Measurements from ENCODE around the gene GFOD2. TPM values are rescaled to one million over a fixed set of nuclear protein-coding genes. Genes with fewer than 3 reads are reported as not detected.

The GFOD2 gene
- total and polyA plus RNA-seq, 2 of the 13 experiments (the other 11 are each of a cell fraction or from before 2014, with no cell fraction given): 11.1 to 17.2 TPM

GRCh38 chr16:67655363-67655762, 63.8 kb downstream of the GFOD2 start:
- TF ChIP-seq KLF6 (CRISPR knock-in tag; IDR thresholded peaks at IDR 0.05): no peak
- no peak for TF ChIP-seq IRF2 (CRISPR knock-in tag; IDR thresholded peaks at IDR 0.05)
- no peak for TF ChIP-seq SRSF9 (IDR thresholded peaks at IDR 0.05; ENCODE audit: borderline replicate concordance, insufficient read depth, low read depth, low read length, poor library complexity, severe bottlenecking)
- TF ChIP-seq SMARCC2 (IDR thresholded peaks at IDR 0.05): no peak
- TF ChIP-seq SALL1 (CRISPR knock-in tag; IDR thresholded peaks at IDR 0.05): no peak
- TF ChIP-seq ZNF691 (CRISPR knock-in tag; IDR thresholded peaks at IDR 0.05; ENCODE audit: borderline replicate concordance, low read depth): no peak
- no peak for TF ChIP-seq ZNF616 (CRISPR knock-in tag; IDR thresholded peaks at IDR 0.05; ENCODE audit: low read depth)
- TF ChIP-seq EP300 (IDR thresholded peaks at IDR 0.05; ENCODE audit: low read depth in 2 of 2, low read length in 2 of 2): no peak
- no peak for TF ChIP-seq EP300 (CRISPR knock-in tag; IDR thresholded peaks at IDR 0.05; ENCODE audit: borderline replicate concordance)
- TF ChIP-seq NFYB (CRISPR knock-in tag; IDR thresholded peaks at IDR 0.05): no peak
- TF ChIP-seq SNAPC5 (CRISPR knock-in tag; IDR thresholded peaks at IDR 0.05; ENCODE audit: borderline replicate concordance): no peak
- Histone ChIP-seq H3K4me3 (replicated peaks in 1 of 3; ENCODE audit: insufficient read depth in 1 of 3, low read depth in 2 of 3, low read length in 3 of 3) (no peak overlapping the region), H3K27me3 (ENCODE audit: control insufficient read depth in 1 of 2, insufficient read depth in 2 of 2, low read length in 2 of 2) (peaks cover 0 to 36% of the 10 kb centered on the region in 2 experiments), H3K4me2 (ENCODE audit: low read depth, low read length) (no peak overlapping the region), H3K9ac (ENCODE audit: insufficient read depth, low read depth, low read length) (no peak overlapping the region), H3K9me3 (ENCODE audit: low read length) (no peaks in the 10 kb centered on the region), H3K79me2 (ENCODE audit: insufficient read depth, low read length) (peaks cover 11% of the 10 kb centered on the region), H3K36me3 (replicated peaks in 1 of 2; ENCODE audit: control insufficient read depth in 1 of 2, insufficient read depth in 2 of 2, low read length in 2 of 2) (peaks cover 6 to 10% of the 10 kb centered on the region in 2 experiments; a peak in 3 of 5 replicates), H4K20me1 (ENCODE audit: insufficient read depth, low read length) (peaks cover 14% of the 10 kb centered on the region), H3K4me1 (ENCODE audit: insufficient read depth, low read length) (peaks cover 21% of the 10 kb centered on the region), H3K27ac (ENCODE audit: extremely low read length, insufficient read depth, low read length) (no peak overlapping the region), H2AFZ (ENCODE audit: low read length) (no peak overlapping the region)
- POLR2A ChIA-PET: interaction anchor here (1.0 kb wide), 1 partner anchor 93 kb away, joined by 3 read pairs; the partner anchor contains the start of gene CTCF
- no TSS peak for BruUV-seq (replicated peaks)
- intact Hi-C loops (cut with micrococcal nuclease; ENCODE audit: unreplicated experiment) (no loop called here), in situ Hi-C loops (cut with HindIII; ENCODE audit: extremely low pct_ligation_motif_present, low pct_unique_long_range_greater_than_20kb) (no loop called here)
- DNase-seq (ENCODE audit: low spot score) (no peak), FAIRE-seq (no peak), ATAC-seq (no peak)
- 79% methylated on average over 4 of the region's 4 CpGs for WGBS (ENCODE audit: low lambda C conversion rate)
- CTCF ChIA-PET (ENCODE audit: low intra/inter-chr PET ratio, low total read pairs): no interaction called here
